ENCODE data around the gene HYOU1.

- TF ChIP-seq POLR2A (IDR thresholded peaks at IDR 0.05) (no peak), CTCF (IDR thresholded peaks at IDR 0.05) (peak in 4 of 5 experiments; percentile 71 to 78 (median 74))
These were observed 37.7 kb upstream of the HYOU1 start for GRCh38 chr11:119094816-119095065.
